ENCODE data around the gene TOX2.

TOX2 gene

DNA sequence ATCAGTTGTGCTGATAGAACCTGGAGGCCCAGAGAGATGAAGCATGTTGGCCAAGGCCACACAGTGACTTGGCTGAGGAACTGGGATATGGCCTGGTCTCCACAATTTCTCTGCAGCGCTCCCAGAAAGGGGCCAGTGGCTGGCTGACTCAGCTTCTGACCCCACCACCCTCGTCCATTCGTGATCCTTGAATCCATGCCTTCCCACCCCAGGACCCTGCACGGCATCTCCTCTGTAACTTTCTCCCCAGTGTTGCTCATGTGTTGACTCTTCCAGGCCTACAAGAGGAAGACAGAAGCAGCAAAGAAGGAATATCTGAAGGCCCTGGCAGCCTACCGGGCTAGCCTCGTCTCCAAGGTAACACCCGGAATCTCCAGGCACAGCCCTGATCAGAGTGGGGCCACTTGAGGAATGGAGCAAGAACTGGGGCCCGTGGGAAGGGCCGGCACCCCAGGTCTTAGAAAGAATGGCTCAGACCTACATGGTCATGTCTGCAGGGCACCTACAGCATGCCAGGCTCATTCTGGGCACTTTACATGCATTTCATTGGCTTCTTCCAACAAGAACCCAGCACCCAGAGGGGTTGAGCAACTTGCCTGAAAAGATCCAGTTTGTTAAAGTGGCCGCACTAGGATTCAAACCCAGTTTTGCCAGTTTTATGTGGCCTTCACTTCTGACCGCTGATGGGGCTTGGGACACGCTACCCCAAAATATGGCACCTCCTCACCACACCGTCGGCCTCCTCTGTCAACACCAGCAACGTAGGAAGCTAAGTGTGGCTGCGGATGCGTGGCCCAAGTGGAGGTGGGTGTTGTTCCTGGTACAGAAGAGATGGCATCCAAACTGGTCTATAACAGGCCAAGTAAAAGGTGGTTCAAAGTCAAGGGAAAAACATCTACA, 150.1 kb downstream of the TOX2 start:
- no peak for DNase-seq (ENCODE audit: low read depth)

- DNase-seq (ENCODE audit: low read depth) = no peak
These were observed 151.0 kb downstream of the TOX2 start for GRCh38 chr20:44065401-44066340.

DNA sequence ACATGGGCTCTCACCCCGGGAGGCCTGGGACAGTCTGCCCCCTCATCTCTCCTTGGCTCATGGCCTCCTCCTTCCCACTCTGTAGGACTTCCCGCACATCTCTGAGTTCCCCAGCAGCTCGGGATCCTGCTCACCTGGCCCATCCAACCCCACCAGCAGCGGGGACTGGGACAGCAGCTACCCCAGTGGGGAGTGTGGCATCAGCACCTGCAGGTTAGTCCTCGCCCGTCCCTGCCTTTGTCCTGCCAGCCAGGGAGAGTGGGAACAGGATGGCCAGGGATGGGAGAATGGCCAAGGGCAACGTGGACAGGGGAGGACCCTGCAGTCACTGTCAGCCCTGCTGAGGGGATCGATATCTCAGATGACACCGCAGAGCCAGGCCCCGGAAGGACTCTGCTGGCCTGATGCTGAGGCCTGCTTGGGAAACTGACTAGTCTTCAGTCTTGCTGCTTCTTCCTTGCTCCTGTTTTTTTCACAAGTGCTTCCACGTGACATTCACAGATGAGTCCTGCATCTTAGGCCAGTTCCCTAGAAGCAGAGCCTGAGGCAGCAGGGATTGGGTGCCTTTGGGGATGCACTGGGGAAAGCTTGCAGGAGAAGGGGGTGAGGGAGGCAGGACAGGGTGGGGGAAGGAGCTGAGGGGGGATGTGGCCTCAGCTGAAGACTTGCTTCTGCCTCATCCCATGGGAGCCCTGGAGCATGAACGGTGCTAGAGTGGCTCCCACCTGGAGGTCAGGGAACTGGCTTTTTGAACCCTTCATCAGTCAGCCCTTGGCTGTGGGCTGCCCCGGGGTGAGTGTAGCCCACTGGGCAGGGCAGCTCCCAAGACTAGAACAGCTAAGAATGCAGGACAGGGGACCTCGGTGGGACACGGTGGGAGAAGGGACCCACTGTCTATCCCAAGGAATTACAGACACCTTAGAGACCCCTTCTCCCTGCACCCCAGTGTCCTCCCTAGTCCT, 152.3 kb downstream of the TOX2 start:
- no peak for DNase-seq (ENCODE audit: low read depth)

DNA sequence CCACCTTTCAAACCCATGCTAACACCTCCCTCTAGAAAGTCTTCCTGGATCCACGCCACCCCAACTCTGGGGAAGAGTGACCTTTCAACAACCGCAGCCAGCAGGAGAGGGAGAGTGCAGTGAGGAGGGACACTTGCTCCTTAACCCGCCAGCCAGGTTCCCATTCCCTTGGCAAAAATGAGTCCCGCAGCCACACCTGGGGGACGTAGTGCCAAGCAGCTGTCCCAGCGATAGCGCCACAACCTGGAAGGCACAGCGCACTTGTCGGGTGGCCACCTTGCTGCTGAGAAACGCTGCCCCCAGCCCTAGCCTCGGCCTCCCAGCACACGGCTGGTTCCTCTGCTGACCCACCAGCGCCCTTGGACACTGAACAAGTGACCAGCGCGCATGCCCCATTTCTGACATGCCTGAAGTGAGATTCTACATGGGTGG, 153.0 kb downstream of the TOX2 start:
- no peak for DNase-seq (ENCODE audit: low read depth)

GRCh38 chr20:44068316-44069201, 153.9 kb downstream of the TOX2 start:
- no peak for DNase-seq (ENCODE audit: low read depth)

DNA sequence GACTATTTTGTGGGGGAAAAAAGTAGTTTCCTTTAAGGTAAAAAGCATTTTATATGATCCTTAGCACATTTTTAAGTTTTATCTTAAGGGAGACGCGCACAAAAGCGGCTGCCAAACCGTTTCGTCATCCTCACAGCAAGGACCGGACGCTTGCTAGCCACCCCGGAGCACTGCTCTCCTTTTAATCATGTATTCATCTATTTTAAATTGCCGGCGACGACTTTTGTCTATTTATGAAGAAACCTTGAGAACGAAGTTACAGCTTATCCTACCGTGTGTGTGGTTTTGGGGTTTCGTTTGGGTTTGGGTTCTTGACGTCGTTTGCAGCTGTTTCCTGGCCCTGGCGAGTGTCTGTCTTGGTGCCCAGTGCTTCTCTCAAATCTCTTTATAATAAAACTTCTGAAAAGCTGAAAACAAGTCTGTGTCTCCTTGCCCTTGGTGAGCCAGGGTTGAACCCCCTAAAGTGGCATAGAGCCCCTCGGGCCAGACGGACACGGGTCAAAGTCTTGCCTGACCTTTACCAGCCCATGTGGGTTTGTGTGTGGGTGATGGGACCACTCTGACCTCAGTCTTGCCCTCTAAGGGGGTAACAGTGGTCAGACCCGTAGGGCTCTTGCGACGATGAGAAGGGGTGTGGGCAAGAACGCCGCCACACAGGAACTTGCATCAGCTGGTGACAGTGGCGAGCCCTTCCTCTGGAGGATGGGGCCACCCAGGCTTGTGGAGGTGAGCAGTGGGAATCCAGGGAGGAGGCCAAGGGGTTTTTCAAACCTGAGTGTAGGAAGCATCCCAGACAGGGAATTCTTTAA, 154.8 kb downstream of the TOX2 start:
- DNase-seq (ENCODE audit: low read depth) = no peak

GRCh38 chr20:44070139-44070900, 155.7 kb downstream of the TOX2 start:
- DNase-seq (ENCODE audit: low read depth) = no peak

DNA sequence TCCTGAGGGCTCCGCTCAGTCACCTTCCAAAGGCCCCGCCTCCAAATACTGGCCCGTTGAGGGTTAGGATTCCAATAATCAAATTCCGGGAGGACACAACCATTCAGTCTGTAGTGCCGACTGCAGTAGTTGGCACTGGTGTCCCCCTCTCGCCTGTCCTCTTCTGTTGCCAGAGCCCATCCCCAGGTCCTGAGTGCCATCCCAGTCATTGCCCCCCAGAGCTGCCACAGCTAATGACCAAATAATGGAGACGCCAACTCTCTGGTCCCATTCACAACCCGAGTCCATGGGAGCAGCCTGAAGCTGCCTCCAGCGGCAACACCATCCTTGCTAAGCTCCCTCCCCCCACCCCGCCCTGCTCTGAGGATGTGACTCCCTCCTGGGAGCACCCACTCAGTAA, 156.4 kb downstream of the TOX2 start:
- no peak for DNase-seq (ENCODE audit: low read depth)

- DNase-seq (ENCODE audit: low read depth) = no peak
These were observed 157.0 kb downstream of the TOX2 start for GRCh38 chr20:44071526-44072111.

GRCh38 chr20:44072384-44072783, 157.7 kb downstream of the TOX2 start:
- no peak for DNase-seq (ENCODE audit: low read depth)

DNA sequence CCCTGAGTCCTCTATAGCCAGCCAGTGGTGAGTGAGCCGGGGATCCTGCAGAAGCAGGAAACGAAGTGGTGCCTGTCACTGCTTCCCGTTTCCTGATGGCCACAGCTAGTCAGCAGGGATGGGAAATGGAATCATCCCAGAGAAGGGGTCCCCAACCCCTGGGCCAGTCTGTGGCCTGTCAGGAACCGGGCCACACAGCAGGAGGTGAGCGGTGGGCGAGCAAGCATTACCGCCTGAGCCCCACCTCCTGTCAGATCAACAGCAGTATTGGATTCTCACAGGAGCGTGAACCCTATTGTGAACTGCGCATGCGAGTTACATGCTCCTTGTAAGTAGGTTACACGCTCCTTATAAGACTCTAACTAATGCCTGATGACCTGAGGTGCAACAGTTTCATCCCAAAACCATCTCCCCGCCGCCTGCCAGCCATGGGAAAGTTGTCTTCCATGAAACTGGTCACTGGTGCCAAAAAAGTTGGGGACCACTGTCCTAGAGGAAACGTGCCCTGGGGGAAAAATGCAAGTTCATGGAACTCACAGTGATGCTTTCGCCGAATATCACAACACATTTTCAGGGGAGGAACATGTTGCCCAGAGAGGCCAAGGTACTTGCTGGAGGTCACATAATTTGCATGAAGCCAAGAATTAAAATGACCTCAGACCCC, 158.5 kb downstream of the TOX2 start:
- DNase-seq (ENCODE audit: low read depth) = no peak

DNA sequence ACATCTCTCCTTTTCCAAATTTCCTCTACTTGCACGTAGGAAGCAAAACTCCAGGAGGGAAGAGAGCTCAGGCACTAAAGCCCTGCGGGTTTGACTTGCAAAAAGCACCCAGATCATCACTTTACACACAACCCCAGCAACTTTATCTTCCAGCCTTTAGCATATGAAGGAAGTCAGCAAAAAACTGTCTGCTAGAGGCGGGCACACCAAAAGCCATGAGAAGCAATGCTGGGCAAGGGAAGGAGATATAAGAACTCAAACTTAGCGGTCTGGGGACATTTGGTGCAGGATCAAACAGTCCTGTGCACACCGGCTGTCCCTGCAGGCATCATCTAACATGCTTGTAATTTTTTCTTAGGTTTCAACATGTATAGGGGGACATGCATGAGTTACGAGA, 159.0 kb downstream of the TOX2 start:
- no peak for DNase-seq (ENCODE audit: low read depth)

GRCh38 chr20:44074252-44075151, 159.8 kb downstream of the TOX2 start:
- DNase-seq (ENCODE audit: low read depth) = peak; percentile 74

GRCh38 chr20:44075191-44075949, 160.7 kb downstream of the TOX2 start:
- DNase-seq (ENCODE audit: low read depth) = no peak

DNA sequence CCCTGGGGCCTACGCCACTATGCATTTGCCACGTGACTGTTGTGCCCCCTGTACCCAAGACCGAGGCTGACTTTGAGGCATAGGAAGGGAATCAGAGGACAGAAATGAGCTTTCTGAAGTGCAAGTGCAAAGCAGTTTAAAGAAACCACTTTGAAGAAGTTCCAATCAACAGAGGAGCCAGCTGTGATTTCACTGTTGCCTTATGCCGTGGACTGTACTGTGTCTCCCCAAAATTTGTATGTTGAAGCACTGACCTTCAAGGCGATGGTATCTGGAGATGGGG, 161.2 kb downstream of the TOX2 start:
- DNase-seq (ENCODE audit: low read depth) = no peak

DNA sequence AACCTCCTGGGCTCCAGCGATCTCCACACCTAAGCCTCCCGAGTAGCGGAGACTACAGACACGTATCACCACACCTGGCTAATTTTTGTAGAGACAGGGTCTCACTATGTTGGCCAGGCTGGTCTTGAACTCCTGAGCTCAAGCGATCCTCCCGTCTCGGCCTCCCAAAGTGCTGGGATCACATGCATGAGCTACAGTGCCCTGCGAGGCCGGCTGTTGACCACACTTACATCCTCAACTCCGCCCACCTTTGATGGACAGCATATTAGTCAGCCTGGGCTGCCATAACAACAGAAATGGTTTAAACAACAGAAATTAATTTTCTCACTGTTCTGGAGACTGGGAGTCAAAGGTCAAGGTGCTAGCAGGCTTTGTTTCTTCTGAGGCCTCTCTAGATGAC, 164.6 kb downstream of the TOX2 start:
- DNase-seq (ENCODE audit: low read depth) = peak; percentile 30

DNA sequence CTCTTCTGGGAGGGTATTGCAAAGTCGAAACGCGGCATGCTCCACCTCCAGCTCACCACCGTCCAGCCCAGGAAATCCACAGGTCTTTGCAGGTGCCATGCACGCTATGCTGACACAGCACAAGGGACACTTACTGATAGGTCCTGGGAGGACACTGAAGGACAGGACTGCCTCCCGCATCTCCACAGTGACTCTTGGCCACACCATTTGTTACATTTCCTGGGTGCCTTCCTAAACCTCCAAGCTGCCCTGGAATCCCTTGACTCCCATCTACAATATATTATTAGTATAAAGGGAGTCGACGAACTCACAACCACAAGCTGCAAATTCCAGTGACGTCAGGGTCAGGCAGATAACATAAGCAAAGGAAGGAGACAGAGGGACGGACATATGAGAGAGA, 165.4 kb downstream of the TOX2 start:
- DNase-seq (ENCODE audit: low read depth) = peak; percentile 48
